ENCODE measurements around the gene LCP1.

LCP1 gene

DNA sequence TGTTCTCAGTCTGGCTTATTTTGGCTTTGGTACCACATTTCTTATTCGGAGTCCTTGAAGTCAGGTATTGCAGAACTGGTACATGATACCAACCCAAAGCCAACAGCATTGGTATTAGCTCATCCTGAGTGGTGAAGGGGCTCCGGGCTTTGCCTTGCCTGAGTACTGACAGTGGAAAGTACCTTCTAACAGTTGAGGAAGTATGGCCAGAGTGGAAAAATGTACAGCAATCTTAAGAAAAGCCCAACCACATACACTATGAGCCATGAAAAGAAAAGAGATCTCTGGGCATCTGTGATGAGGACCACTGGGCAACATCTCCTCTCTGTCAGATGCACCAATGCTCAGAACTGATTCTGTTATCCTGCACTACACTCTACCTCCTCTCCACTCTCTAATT, 8.3 kb downstream of the LCP1 start:
- H3K27me3 ChIP-seq (replicated peaks; ENCODE audit: control insufficient read depth, insufficient read depth, low read length), result no peaks in the 10 kb centered on the region
- peaks cover 4% of the 10 kb centered on the region for H3K36me3 ChIP-seq (ENCODE audit: control insufficient read depth, insufficient read depth, low read length)
- no peak for DNase-seq (ENCODE audit: extremely low read depth, insufficient read length)
- peak overlapping the region; percentile 66 for H3K4me3 ChIP-seq (replicated peaks; ENCODE audit: low read depth, low read length)
- TF ChIP-seq, protein P1, sequence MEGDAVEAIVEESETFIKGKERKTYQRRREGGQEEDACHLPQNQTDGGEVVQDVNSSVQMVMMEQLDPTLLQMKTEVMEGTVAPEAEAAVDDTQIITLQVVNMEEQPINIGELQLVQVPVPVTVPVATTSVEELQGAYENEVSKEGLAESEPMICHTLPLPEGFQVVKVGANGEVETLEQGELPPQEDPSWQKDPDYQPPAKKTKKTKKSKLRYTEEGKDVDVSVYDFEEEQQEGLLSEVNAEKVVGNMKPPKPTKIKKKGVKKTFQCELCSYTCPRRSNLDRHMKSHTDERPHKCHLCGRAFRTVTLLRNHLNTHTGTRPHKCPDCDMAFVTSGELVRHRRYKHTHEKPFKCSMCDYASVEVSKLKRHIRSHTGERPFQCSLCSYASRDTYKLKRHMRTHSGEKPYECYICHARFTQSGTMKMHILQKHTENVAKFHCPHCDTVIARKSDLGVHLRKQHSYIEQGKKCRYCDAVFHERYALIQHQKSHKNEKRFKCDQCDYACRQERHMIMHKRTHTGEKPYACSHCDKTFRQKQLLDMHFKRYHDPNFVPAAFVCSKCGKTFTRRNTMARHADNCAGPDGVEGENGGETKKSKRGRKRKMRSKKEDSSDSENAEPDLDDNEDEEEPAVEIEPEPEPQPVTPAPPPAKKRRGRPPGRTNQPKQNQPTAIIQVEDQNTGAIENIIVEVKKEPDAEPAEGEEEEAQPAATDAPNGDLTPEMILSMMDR (IDR thresholded peaks at IDR 0.05; ENCODE audit: insufficient read depth, low read length, poor library complexity, severe bottlenecking), result no peak

DNA sequence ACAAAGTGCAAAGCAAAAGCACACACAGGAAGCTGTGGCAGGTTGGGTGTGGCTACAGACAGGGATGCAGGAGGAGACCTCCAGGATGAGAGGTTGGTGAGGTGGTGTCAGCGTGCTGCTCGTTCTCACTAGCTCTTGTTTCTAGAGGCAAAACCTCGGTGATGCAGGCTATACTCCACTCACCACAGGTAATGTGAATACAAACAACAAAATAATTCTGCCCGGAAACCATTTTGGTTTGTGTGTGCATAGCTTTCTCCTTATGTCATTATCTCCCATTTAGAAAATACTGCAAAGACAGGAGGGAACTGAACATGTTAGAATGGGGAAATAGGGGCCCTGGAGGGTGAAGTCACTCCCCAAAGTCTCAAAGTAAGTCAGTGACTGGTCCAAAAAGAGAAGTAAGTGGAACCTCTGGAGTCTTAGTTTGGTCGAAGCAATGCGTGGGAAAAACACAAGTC, 9.4 kb downstream of the LCP1 start:
- H3K36me3 ChIP-seq (ENCODE audit: control insufficient read depth, insufficient read depth, low read length), result peaks cover 4% of the 10 kb centered on the region
- H3K27me3 ChIP-seq (replicated peaks; ENCODE audit: control insufficient read depth, insufficient read depth, low read length), result no peaks in the 10 kb centered on the region
- no peak for DNase-seq (ENCODE audit: extremely low read depth, insufficient read length)
- TF ChIP-seq, protein P1 (IDR thresholded peaks at IDR 0.05; ENCODE audit: insufficient read depth, low read length, poor library complexity, severe bottlenecking), result no peak
- peak overlapping the region; percentile 55 for H3K4me3 ChIP-seq (replicated peaks; ENCODE audit: low read depth, low read length)

DNA sequence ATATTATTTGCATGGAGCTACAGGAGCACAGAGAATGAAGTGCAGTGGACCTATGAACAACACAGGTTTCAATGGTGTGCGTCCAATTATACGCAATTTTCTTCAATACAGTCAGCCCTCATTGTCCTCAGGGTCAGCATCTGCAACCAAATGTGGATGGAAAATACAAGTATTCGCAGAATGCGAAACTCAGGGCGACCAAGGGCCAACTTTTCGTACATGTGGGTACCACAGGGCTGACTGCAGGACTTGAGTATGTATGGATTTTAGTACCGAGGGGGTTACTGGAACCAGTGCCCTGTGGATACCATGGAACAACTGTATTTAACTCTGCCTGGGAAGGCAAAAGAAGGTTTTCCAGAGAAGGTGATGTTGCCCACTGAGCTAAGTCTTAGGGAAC, 10.2 kb downstream of the LCP1 start:
- no peak for DNase-seq (ENCODE audit: extremely low read depth, insufficient read length)
- Histone ChIP-seq H3K4me3 (replicated peaks; ENCODE audit: low read depth, low read length) (peak overlapping the region; percentile 55), H3K27me3 (replicated peaks; ENCODE audit: control insufficient read depth, insufficient read depth, low read length) (no peaks in the 10 kb centered on the region), H3K36me3 (ENCODE audit: control insufficient read depth, insufficient read depth, low read length) (peaks cover 5% of the 10 kb centered on the region)
- TF ChIP-seq, protein P1 (IDR thresholded peaks at IDR 0.05; ENCODE audit: insufficient read depth, low read length, poor library complexity, severe bottlenecking), result no peak

DNA sequence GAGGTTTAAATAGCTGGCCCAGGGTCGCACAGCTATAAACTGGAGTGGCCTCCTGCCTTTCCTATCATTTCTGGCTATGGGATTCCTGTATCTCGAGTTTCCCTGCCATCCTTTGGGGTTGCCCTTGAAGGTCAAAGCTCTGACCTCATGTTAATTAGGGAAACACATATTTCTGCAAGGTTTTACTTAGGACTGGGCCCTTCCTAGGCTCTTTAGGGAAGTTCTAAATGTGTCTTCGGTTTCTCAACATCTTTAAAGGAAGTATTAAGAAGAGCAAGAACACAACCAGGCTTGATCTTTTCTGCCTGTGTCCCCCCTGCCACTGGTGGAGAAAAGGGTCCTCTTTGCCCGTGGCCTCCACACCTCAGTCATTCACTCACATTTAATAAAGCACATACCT, 10.8 kb downstream of the LCP1 start:
- Histone ChIP-seq H3K36me3 (ENCODE audit: control insufficient read depth, insufficient read depth, low read length) (peaks cover 5% of the 10 kb centered on the region), H3K27me3 (replicated peaks; ENCODE audit: control insufficient read depth, insufficient read depth, low read length) (no peaks in the 10 kb centered on the region), H3K4me3 (replicated peaks; ENCODE audit: low read depth, low read length) (peak overlapping the region; percentile 55)
- TF ChIP-seq, protein P1 (IDR thresholded peaks at IDR 0.05; ENCODE audit: insufficient read depth, low read length, poor library complexity, severe bottlenecking), result no peak
- no peak for DNase-seq (ENCODE audit: extremely low read depth, insufficient read length)

DNA sequence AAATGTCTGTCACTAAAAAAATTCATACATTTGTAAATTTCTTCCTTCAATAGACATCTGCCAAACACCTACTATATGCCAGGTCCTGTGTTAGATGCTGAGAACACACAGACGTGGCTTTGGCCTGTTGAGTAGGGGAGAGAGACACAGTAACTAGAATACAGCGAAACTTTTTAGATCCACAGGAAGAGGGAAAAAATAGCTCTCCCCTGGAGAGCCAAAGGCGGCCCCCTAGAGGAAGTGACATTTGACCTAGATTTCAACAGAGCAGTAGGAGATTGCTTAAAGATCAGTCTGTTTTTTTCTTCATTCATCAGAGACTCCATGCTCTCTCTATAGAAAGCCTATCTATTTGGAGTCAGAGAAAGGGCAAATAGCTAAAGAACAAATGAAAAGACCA, 11.3 kb downstream of the LCP1 start:
- Histone ChIP-seq H3K4me3 (replicated peaks; ENCODE audit: low read depth, low read length) (peak overlapping the region; percentile 55), H3K27me3 (replicated peaks; ENCODE audit: control insufficient read depth, insufficient read depth, low read length) (no peaks in the 10 kb centered on the region), H3K36me3 (ENCODE audit: control insufficient read depth, insufficient read depth, low read length) (peaks cover 5% of the 10 kb centered on the region)
- TF ChIP-seq, protein P1 (IDR thresholded peaks at IDR 0.05; ENCODE audit: insufficient read depth, low read length, poor library complexity, severe bottlenecking), result no peak
- no peak for DNase-seq (ENCODE audit: extremely low read depth, insufficient read length)

DNA sequence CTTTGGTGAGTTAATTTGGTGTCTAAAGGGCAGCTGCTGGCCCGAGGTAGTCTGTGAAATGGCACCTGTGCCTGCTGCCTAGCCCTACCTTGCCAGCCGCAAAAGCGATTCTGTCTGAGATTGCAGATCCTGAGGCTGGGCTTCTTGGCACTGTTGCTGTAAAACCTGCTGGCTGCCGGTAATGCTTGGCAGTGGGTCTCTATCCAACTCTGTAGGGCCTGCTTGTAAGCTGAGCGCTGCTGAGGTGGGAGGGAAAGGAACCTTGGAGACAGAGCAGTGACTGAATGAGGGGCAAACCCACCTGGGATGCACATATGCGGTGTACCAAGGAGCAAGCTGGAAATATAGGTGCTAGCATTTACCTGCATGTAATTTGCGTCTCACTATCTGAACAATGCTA, 11.7 kb downstream of the LCP1 start:
- Histone ChIP-seq H3K4me3 (replicated peaks; ENCODE audit: low read depth, low read length) (peak overlapping the region; percentile 41), H3K36me3 (ENCODE audit: control insufficient read depth, insufficient read depth, low read length) (peaks cover 5% of the 10 kb centered on the region), H3K27me3 (replicated peaks; ENCODE audit: control insufficient read depth, insufficient read depth, low read length) (no peaks in the 10 kb centered on the region)
- DNase-seq (ENCODE audit: extremely low read depth, insufficient read length), result no peak
- TF ChIP-seq, protein P1 (IDR thresholded peaks at IDR 0.05; ENCODE audit: insufficient read depth, low read length, poor library complexity, severe bottlenecking), result no peak

Data from GM06990 (cell line).